RWPE2 (cell line): ENCODE measurements around the gene MTFP1.
"Not testable (repeated sequence)": the region's sequence is repeated elsewhere in the genome, so short reads cannot be mapped to it uniquely, and the experiment has no call there.

Experiments
- ATAC-seq: fragments of 200-7000 bp; cut with Tn5 transposase; 3 replicates; pipeline ENCODE4 v1.9.1; 2021; ENCODE audit warnings: low read depth
- DNase-seq: peaks from one replicate; pipeline ENCODE4 v3.0.0-alpha.2; 2020; ENCODE audit warnings: low spot score
- H3K27ac ChIP-seq: fragments of 450-650 bp; 2 replicates; pipeline ENCODE4 v1.5.1; 2017; ENCODE audit warnings: mild to moderate bottlenecking; ENCODE audit not compliant: poor library complexity, severe bottlenecking
- H3K27me3 ChIP-seq: fragments of 250-450 bp; sonication (Bioruptor Pico); 2 replicates; pipeline ENCODE4 v1.5.1; 2021; ENCODE audit warnings: mild to moderate bottlenecking, moderate library complexity; ENCODE audit not compliant: insufficient read depth, poor library complexity, severe bottlenecking
- H3K36me3 ChIP-seq: fragments of 250-450 bp; sonication (Bioruptor Pico); 2 replicates; pipeline ENCODE4 v1.5.1; 2020; ENCODE audit warnings: low read depth, mild to moderate bottlenecking, moderate library complexity
- H3K4me1 ChIP-seq: fragments of 250-450 bp; sonication (Bioruptor Pico); 2 replicates; pipeline ENCODE4 v1.5.1; 2021; ENCODE audit warnings: mild to moderate bottlenecking, moderate library complexity; ENCODE audit not compliant: insufficient read depth, poor library complexity, severe bottlenecking
- H3K4me3 ChIP-seq: fragments of 250-450 bp; sonication (Bioruptor Pico); 2 replicates; pipeline ENCODE4 v1.5.1; 2021; ENCODE audit warnings: mild to moderate bottlenecking, moderate library complexity; ENCODE audit not compliant: severe bottlenecking
- H3K9me3 ChIP-seq: fragments of 250-450 bp; sonication (Bioruptor Pico); 2 replicates; pipeline ENCODE4 v1.5.1; 2021; ENCODE audit warnings: mild to moderate bottlenecking, moderate library complexity; ENCODE audit not compliant: severe bottlenecking
- CTCF ChIP-seq: fragments of 450-650 bp; IDR thresholded peaks from one replicate; pipeline ENCODE4 v1.5.1; 2017; ENCODE audit warnings: mild to moderate bottlenecking, moderate library complexity; ENCODE audit not compliant: poor library complexity, severe bottlenecking

Gene MTFP1

GRCh38 chr22:30455075-30455840 is 29.7 kb downstream of the MTFP1 start:
- Histone ChIP-seq H3K27ac (no peak overlapping the region), H3K4me3 (no peak overlapping the region), H3K9me3 (no peaks in the 10 kb centered on the region), H3K4me1 (no peaks in the 10 kb centered on the region), H3K27me3 (no peaks in the 10 kb centered on the region), H3K36me3 (no peaks in the 10 kb centered on the region)
- DNase-seq (no peak), ATAC-seq (no peak)
- TF ChIP-seq CTCF, result no peak

GRCh38 chr22:30457981-30458380 is 32.4 kb downstream of the MTFP1 start:
- Histone ChIP-seq H3K27ac (no peak overlapping the region), H3K27me3 (no peaks in the 10 kb centered on the region), H3K9me3 (no peaks in the 10 kb centered on the region), H3K4me3 (no peak overlapping the region), H3K4me1 (no peaks in the 10 kb centered on the region), H3K36me3 (no peaks in the 10 kb centered on the region)
- TF ChIP-seq CTCF, result no peak
- DNase-seq (no peak), ATAC-seq (no peak)

- Histone ChIP-seq H3K36me3 (no peaks in the 10 kb centered on the region), H3K27me3 (no peaks in the 10 kb centered on the region), H3K27ac (no peak overlapping the region), H3K4me3 (no peak overlapping the region), H3K4me1 (no peaks in the 10 kb centered on the region), H3K9me3 (no peaks in the 10 kb centered on the region)
- no peak for TF ChIP-seq CTCF
- ATAC-seq, result no peak
- no peak for DNase-seq
Measured at GRCh38 chr22:30459181-30460052, 33.8 kb downstream of the MTFP1 start.

- Histone ChIP-seq H3K27ac (no peak overlapping the region), H3K27me3 (no peaks in the 10 kb centered on the region), H3K4me3 (no peak overlapping the region), H3K36me3 (no peaks in the 10 kb centered on the region), H3K4me1 (no peaks in the 10 kb centered on the region), H3K9me3 (no peaks in the 10 kb centered on the region)
- TF ChIP-seq CTCF, result no peak
- no peak for DNase-seq
- no peak for ATAC-seq
Measured at GRCh38 chr22:30460147-30460546, 34.6 kb downstream of the MTFP1 start.

- H3K9me3 ChIP-seq, ATAC-seq, DNase-seq, H3K4me1 ChIP-seq, H3K27me3 ChIP-seq, H3K27ac ChIP-seq, H3K4me3 ChIP-seq, H3K36me3 ChIP-seq: not testable (repeated sequence)
Measured at GRCh38 chr22:30460555-30460954, 35.0 kb downstream of the MTFP1 start.
